Measurements from ENCODE around the gene PLA2G5.
"Not testable (repeated sequence)": the region's sequence is repeated elsewhere in the genome, so short reads cannot be mapped to it uniquely, and the experiment has no call there.

Gene PLA2G5

DNA sequence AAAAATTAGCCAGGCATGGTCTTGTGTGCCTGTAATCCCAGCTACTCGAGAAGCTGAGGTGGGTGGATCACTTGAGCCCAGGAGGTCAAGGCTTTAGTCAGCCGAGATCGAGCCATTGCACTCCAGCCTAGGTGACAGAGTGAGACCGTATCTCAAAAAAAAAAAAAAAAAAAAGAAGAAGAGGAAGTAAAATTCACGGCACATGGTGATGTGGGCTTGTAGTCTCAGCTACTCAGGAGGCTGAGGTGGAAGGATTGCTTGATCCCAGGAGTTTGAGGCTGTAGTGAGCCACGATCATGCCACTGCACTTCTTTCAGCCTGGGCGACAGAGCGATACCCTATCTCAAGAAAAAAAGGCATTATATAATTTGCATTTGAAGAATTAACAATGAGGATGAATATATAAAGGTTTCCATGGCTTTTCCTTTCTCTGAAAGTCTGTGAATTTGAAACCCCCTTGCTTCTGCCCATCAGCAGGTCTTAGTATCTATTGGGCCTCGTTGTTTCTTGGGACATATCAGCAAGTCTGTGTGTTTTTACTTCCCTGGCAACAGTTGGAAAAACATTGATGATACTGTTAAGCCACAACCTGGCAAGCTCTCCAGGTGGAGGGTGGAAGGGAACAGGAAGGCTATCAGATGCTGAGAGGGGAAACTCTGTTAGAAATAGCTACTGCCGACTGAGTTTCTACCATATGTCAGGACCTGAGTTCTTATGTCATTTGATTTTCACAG, 53.9 kb downstream of the PLA2G5 start:
- no peak for DNase-seq

GRCh38 chr1:20124456-20125057, 54.6 kb downstream of the PLA2G5 start:
- no peak for DNase-seq

DNA sequence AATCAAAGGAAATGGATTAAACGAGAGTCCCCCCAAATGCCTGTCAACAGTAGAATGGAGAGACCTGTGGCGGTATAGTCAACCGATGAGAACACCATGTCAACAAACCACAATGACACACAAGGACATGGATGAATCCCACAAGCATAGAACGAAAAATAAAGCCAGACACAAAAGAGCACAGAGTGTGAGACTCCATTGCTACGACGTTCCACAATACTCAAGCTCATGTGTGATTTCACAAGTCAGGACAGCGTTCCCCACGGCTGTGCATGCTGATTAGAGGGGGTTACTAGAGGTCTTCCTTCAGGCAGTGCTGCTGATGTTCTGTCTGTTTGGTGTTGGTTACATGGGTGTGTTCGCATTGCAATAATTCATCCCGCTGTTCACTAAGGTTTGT, 55.1 kb downstream of the PLA2G5 start:
- no peak for DNase-seq

GRCh38 chr1:20126041-20126805, 56.2 kb downstream of the PLA2G5 start:
- no peak for DNase-seq

- no peak for DNase-seq
Observed at GRCh38 chr1:20126806-20127440, 56.9 kb downstream of the PLA2G5 start.

DNA sequence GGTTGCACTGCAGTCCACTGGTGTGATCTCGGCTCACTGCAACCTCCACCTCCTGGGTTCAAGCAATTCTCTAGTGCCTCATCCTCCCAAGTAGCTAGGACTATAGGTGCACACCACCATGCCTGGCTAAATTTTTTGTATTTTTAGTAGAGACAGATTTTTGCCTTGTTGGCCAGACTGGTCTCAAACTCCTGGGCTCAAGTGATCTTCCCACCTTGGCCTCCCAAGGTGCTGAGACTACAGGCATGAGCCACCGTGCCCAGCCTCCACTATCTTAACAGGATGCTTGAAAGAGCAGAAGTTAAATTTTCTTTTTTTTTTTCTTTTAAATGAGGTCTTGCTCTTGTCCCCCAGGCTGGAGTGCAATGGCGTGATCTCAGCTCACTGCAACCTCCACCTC, 60.5 kb downstream of the PLA2G5 start:
- DNase-seq = not testable (repeated sequence)

GRCh38 chr1:20134995-20135394, 65.0 kb downstream of the PLA2G5 start:
- no peak for DNase-seq

- no peak for DNase-seq
Observed at GRCh38 chr1:20136249-20136648, 66.3 kb downstream of the PLA2G5 start.

DNA sequence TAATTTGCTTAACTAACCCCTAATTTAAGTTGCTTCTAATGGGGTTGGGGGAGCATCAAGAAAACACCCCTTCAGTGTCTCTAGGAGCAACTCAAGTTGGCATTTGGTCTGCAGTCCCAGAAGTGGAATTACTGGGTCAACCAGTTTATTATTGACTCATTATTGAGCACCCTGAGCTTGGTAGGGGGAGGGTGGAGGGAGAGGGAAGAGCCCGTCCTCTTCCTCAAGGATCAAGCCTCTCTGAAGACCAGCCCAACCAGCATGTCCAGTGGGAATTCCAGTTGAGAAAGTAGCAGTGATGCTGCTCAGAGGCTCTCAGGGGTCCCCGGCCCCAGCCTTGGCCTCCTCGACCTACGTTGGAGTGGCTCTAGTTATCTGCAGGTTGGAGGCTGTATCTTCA, 67.1 kb downstream of the PLA2G5 start:
- DNase-seq = no peak

DNA sequence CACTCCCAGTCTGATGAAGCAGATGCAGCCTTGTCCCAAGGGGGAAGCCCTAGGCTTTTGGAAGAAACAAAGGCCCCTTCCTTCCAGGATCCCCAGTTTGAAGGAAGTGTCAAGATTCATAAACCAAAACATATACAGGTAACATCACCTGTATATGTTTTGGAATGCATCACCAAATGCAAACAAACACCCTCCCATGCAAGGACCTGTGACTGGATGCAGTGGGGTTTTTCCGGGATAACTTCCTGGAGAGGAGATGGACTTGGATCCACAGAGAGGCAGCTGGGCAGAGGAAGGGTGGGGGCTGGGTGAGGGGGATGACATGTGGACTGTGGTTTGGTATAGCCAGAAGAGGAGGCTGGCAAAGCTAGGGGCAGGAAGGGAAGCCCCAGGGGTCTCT, 67.6 kb downstream of the PLA2G5 start:
- no peak for DNase-seq

GRCh38 chr1:20138346-20138745, 68.4 kb downstream of the PLA2G5 start:
- DNase-seq = no peak

DNA sequence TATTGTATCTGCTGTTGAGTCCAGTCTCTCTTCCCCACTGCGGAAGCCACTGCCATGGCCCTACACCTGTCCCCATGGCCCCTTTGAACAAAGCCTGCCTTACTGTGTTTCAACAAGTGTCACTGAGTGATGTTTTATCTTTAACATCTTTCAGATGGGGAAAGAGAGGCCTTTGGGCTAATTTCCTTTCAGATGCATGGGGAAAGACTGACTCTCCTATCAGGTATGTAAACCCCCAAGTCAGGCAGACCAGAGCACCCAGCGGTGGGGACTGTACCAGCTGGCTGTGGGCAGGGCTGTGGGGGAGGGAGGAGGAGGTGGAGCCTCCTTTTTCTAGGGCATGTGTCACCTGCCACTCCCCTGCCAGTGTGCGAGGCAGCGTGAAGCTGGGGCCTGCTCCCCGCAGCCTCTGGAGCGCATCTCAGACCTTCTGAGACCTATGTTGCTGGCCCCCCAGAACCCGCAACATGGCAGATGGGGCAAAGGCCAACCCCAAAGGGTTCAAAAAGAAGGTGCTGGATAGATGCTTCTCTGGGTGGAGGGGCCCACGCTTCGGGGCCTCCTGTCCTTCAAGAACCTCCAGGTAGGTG, 69.1 kb downstream of the PLA2G5 start, which contains the start of gene PLA2G2F:
TSS of gene PLA2G2F (plus strand) at position 363 of the 590 bp plus-strand sequence. CDS start at position 468, 105 bp downstream.
- DNase-seq = no peak

DNA sequence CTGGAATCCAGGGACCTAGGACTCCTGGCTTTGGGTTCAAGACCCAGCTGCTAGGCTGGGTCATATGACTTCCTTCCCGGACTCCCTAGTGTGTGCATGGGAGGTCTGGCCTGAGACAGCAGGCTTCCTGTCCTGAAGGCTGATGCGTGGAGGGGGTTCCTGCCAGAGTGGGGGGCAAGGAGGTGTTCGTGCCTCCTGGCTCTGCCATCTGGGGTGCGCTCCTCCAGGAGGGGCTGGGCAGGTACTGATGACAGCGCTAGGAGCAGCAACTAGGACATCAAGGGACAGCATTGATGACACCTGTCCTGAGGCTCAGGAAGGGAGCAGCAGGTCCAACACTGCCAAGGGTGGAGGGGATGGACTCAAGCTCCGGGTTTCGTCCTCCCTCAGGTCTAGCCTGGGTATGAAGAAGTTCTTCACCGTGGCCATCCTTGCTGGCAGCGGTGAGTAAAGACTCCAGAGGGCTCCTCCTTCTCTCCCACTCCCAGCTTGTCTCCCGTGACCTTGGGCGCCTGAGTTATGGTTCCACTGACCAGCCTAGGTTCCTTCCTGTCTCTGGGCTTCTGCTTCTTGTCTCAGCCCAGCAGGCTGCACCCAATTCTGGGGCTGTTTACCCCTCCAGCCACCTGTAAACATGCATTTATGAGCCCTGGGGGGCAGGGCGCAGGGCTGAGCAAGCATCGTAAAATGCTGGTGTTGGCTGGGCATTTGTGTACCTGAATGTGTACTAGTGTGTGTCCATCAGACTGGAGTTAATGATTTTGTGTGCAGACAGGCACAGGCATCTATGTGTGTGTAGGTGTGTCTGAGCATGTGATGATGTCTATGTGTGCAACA, 70.0 kb downstream of the PLA2G5 start:
- no peak for DNase-seq

DNA sequence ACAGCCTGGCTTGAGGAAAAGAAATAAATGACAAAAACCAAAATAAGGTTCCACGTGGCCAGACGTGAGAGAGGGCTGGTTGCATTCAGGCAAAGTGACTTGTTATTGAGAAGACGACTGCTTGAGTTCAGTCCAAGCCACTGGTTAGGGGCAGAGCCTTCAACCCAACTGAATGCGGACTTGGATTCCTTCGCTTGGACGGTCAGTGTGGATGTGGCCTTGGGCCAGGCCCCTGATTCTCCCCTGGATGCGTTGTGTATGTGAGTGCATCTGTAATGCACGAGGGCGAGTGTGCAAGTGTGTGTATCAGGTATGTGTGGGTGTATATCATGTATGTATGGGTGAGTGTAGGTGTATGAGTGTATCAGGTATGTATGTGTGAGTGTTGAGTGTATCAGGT, 71.0 kb downstream of the PLA2G5 start:
- DNase-seq = no peak

DNA sequence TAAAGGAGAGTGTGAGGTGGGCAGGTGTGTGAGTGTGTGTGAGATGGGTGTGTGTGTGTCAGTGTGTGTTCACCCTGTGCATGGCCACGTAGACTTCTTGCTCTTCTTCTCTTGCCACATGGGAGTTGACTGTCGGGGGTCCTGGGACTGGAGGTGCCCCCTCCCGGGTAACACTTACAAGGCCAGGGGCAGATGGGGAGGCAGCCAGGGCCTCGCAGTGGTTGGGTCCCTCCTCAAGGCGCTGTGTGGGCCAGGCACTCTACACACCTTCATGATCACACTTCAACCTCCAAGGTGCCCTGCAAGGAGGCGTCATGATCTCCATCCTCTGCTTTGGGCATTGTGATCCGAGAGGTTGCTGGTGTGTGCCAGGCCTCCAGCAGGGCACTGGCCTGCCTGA, 71.5 kb downstream of the PLA2G5 start:
- DNase-seq = no peak

Measured in activated CD4-positive, CD25-positive, alpha-beta regulatory T cell treated with anti-CD3 and anti-CD28 coated beads, Interleukin-2, amount 50 U/mL, for 72 hours (primary cell).